Breast epithelium (tissue), 3 donors: ENCODE measurements around the gene STX10.

Source experiments
- CTCF ChIP-seq, 3 donors: fragments of 450-650 bp; IDR thresholded peaks; one replicate each; pipeline ENCODE4 v1.5.1; 2016 to 2017; ENCODE audit warnings: antibody characterized with exemption in 3 of 3, mild to moderate bottlenecking in 3 of 3, moderate library complexity in 3 of 3
- POLR2A ChIP-seq: fragments of 450-650 bp; IDR thresholded peaks from one replicate; pipeline ENCODE4 v1.6.1; 2016; ENCODE audit warnings: antibody characterized with exemption, mild to moderate bottlenecking, moderate library complexity
- POLR2AphosphoS5 ChIP-seq, 3 donors: sonication (generic); formaldehyde crosslinking; IDR thresholded peaks; one replicate each; pipeline ENCODE4 v1.6.1; 2017; ENCODE audit warnings: antibody characterized with exemption in 3 of 3

GRCh38 chr19:13154241-13154778 lies 4.1 kb upstream of the STX10 start:
- TF ChIP-seq POLR2AphosphoS5 (IDR thresholded peaks at IDR 0.05) (peak; percentile 89 to 100 (median 92)), CTCF (IDR thresholded peaks at IDR 0.05) (peak in 1 of 3 donors; percentile 44), POLR2A (peak; percentile 74)
